Measurements from ENCODE around the gene C1orf159. TPM values are rescaled to one million over a fixed set of nuclear protein-coding genes. Genes with fewer than 3 reads are reported as not detected.

C1orf159 gene
- total and polyA plus RNA-seq, 4 donors, result 4.0 to 35.4 (median 11.4) TPM

- Histone ChIP-seq H3K4me3 (ENCODE audit: low read length in 2 of 2) (no peak overlapping the region), H3K27ac (ENCODE audit: low read depth in 1 of 2, low read length in 2 of 2) (no peak overlapping the region), H3K9me3 (ENCODE audit: control insufficient read depth, low read length) (no peaks in the 10 kb centered on the region), H3K4me1 (ENCODE audit: control insufficient read depth in 1 of 2, insufficient read depth in 2 of 2, low read length in 2 of 2) (no peaks in the 10 kb centered on the region), H3K36me3 (ENCODE audit: control insufficient read depth in 1 of 2, insufficient read depth in 2 of 2, low read length in 1 of 2) (no peaks in the 10 kb centered on the region), H3K27me3 (ENCODE audit: control insufficient read depth in 1 of 2, insufficient read depth in 2 of 2, low read length in 1 of 2) (no peaks in the 10 kb centered on the region)
- WGBS, 2 donors, result 10 to 15% methylated on average over 51 to 71 of the region's 71 CpGs
- intact Hi-C loops (cut with DNase I), result no loop called here
- DNase-seq (no peak), ATAC-seq (ENCODE audit: low FRiP score) (no peak)
Observed at GRCh38 chr1:1033731-1034438, 82.0 kb downstream of the C1orf159 start.

GRCh38 chr1:1033009-1033587 lies 82.8 kb downstream of the C1orf159 start:
- H3K27ac ChIP-seq (ENCODE audit: low read depth in 1 of 2, low read length in 2 of 2), result no peak overlapping the region
- H3K27me3 ChIP-seq (ENCODE audit: control insufficient read depth in 1 of 2, insufficient read depth in 2 of 2, low read length in 1 of 2), result no peaks in the 10 kb centered on the region
- 1% methylated on average over 22 to 73 of the region's 73 CpGs for WGBS, 2 donors
- DNase-seq (peak; percentile 76 to 92), ATAC-seq (ENCODE audit: low FRiP score) (peak; percentile 71)
- H3K9me3 ChIP-seq (ENCODE audit: control insufficient read depth, low read length), result no peaks in the 10 kb centered on the region
- no peaks in the 10 kb centered on the region for H3K36me3 ChIP-seq (ENCODE audit: control insufficient read depth in 1 of 2, insufficient read depth in 2 of 2, low read length in 1 of 2)
- intact Hi-C loops (cut with DNase I), result no loop called here
- peak overlapping the region; percentile 42 to 56 for H3K4me3 ChIP-seq (ENCODE audit: low read length in 2 of 2)
- no peaks in the 10 kb centered on the region for H3K4me1 ChIP-seq (ENCODE audit: control insufficient read depth in 1 of 2, insufficient read depth in 2 of 2, low read length in 2 of 2)

- Histone ChIP-seq H3K27me3 (ENCODE audit: control insufficient read depth in 1 of 2, insufficient read depth in 2 of 2, low read length in 1 of 2) (no peaks in the 10 kb centered on the region), H3K4me3 (ENCODE audit: low read length in 2 of 2) (no peak overlapping the region), H3K9me3 (ENCODE audit: control insufficient read depth, low read length) (no peaks in the 10 kb centered on the region), H3K27ac (ENCODE audit: low read depth in 1 of 2, low read length in 2 of 2) (no peak overlapping the region), H3K4me1 (ENCODE audit: control insufficient read depth in 1 of 2, insufficient read depth in 2 of 2, low read length in 2 of 2) (no peaks in the 10 kb centered on the region), H3K36me3 (ENCODE audit: control insufficient read depth in 1 of 2, insufficient read depth in 2 of 2, low read length in 1 of 2) (no peaks in the 10 kb centered on the region)
- no peak for ATAC-seq (ENCODE audit: low FRiP score)
- WGBS, 2 donors, result 44% methylated on average over 16 of the region's 16 CpGs
- intact Hi-C loops (cut with DNase I), result no loop called here
- no peak for DNase-seq
Observed at GRCh38 chr1:1032424-1032823, 83.5 kb downstream of the C1orf159 start.

Other genes with a start within 250 kb of the C1orf159 start
- gene SAMD11, start 192.2 kb downstream of the C1orf159 start, total RNA-seq, result 10 to 100 TPM; 30.1 to 44.3 TPM
- gene SAMD11, start 192.2 kb downstream of the C1orf159 start, polyA plus RNA-seq, result 1 to 10 TPM; 2.6 to 7.2 TPM
- 10 to 100 TPM; 35.8 to 41.4 TPM for gene NOC2L, start 156.8 kb downstream of the C1orf159 start, total RNA-seq
- 10 to 100 TPM; 17.3 to 55.5 TPM for gene NOC2L, start 156.8 kb downstream of the C1orf159 start, polyA plus RNA-seq
- gene KLHL17, start 155.5 kb downstream of the C1orf159 start, total RNA-seq, result 10 to 100 TPM; 10.0 to 19.9 TPM
- gene KLHL17, start 155.5 kb downstream of the C1orf159 start, polyA plus RNA-seq, result 10 to 100 TPM in 1 of 2 donors, 1 to 10 TPM in 1; 2.8 to 40.5 TPM
- 1 to 10 TPM in 1 of 2 donors, under 1 TPM in 1; 0.52 to 1.2 TPM for gene PLEKHN1, start 149.6 kb downstream of the C1orf159 start, total RNA-seq
- under 1 TPM; 0.13 to 0.61 TPM for gene PLEKHN1, start 149.6 kb downstream of the C1orf159 start, polyA plus RNA-seq
- under 1 TPM; 0.42 to 0.49 TPM for gene PERM1, start 134.0 kb downstream of the C1orf159 start, total RNA-seq
- 1 to 10 TPM in 1 of 2 donors, under 1 TPM in 1; 0.50 to 1.5 TPM for gene PERM1, start 134.0 kb downstream of the C1orf159 start, polyA plus RNA-seq
- 10 to 100 TPM; 31.3 to 47.5 TPM for gene HES4, start 116.0 kb downstream of the C1orf159 start, total RNA-seq
- 10 to 100 TPM in 1 of 2 donors, 1 to 10 TPM in 1; 3.6 to 82.3 TPM for gene HES4, start 116.0 kb downstream of the C1orf159 start, polyA plus RNA-seq
- 10 to 100 TPM; 34.4 to 40.8 TPM for gene ISG15, start 102.6 kb downstream of the C1orf159 start, total RNA-seq
- gene ISG15, start 102.6 kb downstream of the C1orf159 start, polyA plus RNA-seq, result 100 to 1,000 TPM in 1 of 2 donors, 10 to 100 TPM in 1; 79.5 to 104 TPM
- gene AGRN, start 96.0 kb downstream of the C1orf159 start, total RNA-seq, result 10 to 100 TPM; 25.1 to 38.6 TPM
- 10 to 100 TPM in 1 of 2 donors, 1 to 10 TPM in 1; 4.3 to 20.1 TPM for gene AGRN, start 96.0 kb downstream of the C1orf159 start, polyA plus RNA-seq
- not detected for gene RNF223, start 41.8 kb downstream of the C1orf159 start, total RNA-seq
- not detected for gene RNF223, start 41.8 kb downstream of the C1orf159 start, polyA plus RNA-seq
- under 1 TPM in 1 of 2 donors, not detected in 1; 0.15 TPM for gene TTLL10, start 57.8 kb upstream of the C1orf159 start, total RNA-seq
- not detected for gene TTLL10, start 57.8 kb upstream of the C1orf159 start, polyA plus RNA-seq
- 1 to 10 TPM; 1.0 to 1.1 TPM for gene TNFRSF18, start 90.5 kb upstream of the C1orf159 start, total RNA-seq
- 1 to 10 TPM in 1 of 2 donors, not detected in 1; 1.3 TPM for gene TNFRSF18, start 90.5 kb upstream of the C1orf159 start, polyA plus RNA-seq
- 1 to 10 TPM; 1.6 to 3.5 TPM for gene TNFRSF4, start 98.1 kb upstream of the C1orf159 start, total RNA-seq
- gene TNFRSF4, start 98.1 kb upstream of the C1orf159 start, polyA plus RNA-seq, result 1 to 10 TPM in 1 of 2 donors, not detected in 1; 1.0 TPM
- gene SDF4, start 115.9 kb upstream of the C1orf159 start, total RNA-seq, result 100 to 1,000 TPM; 138 to 140 TPM
- 100 to 1,000 TPM in 1 of 2 donors, 10 to 100 TPM in 1; 73.3 to 158 TPM for gene SDF4, start 115.9 kb upstream of the C1orf159 start, polyA plus RNA-seq
- gene B3GALT6, start 116.1 kb upstream of the C1orf159 start, total RNA-seq, result 10 to 100 TPM; 11.3 to 12.8 TPM
- 1 to 10 TPM; 2.5 to 9.3 TPM for gene B3GALT6, start 116.1 kb upstream of the C1orf159 start, polyA plus RNA-seq
- gene C1QTNF12, start 130.6 kb upstream of the C1orf159 start, total RNA-seq, result 1 to 10 TPM; 3.9 to 4.3 TPM
- 10 to 100 TPM in 1 of 2 donors, 1 to 10 TPM in 1; 3.4 to 10.0 TPM for gene C1QTNF12, start 130.6 kb upstream of the C1orf159 start, polyA plus RNA-seq
- 10 to 100 TPM; 46.9 to 49.4 TPM for gene UBE2J2, start 157.8 kb upstream of the C1orf159 start, total RNA-seq
- gene UBE2J2, start 157.8 kb upstream of the C1orf159 start, polyA plus RNA-seq, result 10 to 100 TPM; 17.2 to 49.3 TPM
- 1 to 10 TPM; 3.5 to 8.2 TPM for gene SCNN1D, start 164.3 kb upstream of the C1orf159 start, total RNA-seq
- gene SCNN1D, start 164.3 kb upstream of the C1orf159 start, polyA plus RNA-seq, result 10 to 100 TPM in 1 of 2 donors, 1 to 10 TPM in 1; 7.9 to 24.1 TPM
- gene ACAP3, start 191.8 kb upstream of the C1orf159 start, total RNA-seq, result 10 to 100 TPM; 25.0 to 69.2 TPM
- 10 to 100 TPM; 10.6 to 63.9 TPM for gene ACAP3, start 191.8 kb upstream of the C1orf159 start, polyA plus RNA-seq
- gene PUSL1, start 192.5 kb upstream of the C1orf159 start, total RNA-seq, result 10 to 100 TPM in 1 of 2 donors, 1 to 10 TPM in 1; 7.4 to 12.6 TPM
- 10 to 100 TPM in 1 of 2 donors, 1 to 10 TPM in 1; 5.8 to 13.7 TPM for gene PUSL1, start 192.5 kb upstream of the C1orf159 start, polyA plus RNA-seq
- gene INTS11, start 208.6 kb upstream of the C1orf159 start, total RNA-seq, result 100 to 1,000 TPM; 114 to 121 TPM
- gene INTS11, start 208.6 kb upstream of the C1orf159 start, polyA plus RNA-seq, result 100 to 1,000 TPM in 1 of 2 donors, 10 to 100 TPM in 1; 48.0 to 995 TPM
- 10 to 100 TPM; 13.9 to 16.4 TPM for gene CPTP, start 208.7 kb upstream of the C1orf159 start, total RNA-seq
- 10 to 100 TPM; 12.9 to 14.9 TPM for gene CPTP, start 208.7 kb upstream of the C1orf159 start, polyA plus RNA-seq
- gene TAS1R3, start 215.2 kb upstream of the C1orf159 start, total RNA-seq, result under 1 TPM; 0.24 to 0.36 TPM
- under 1 TPM; 0.25 to 0.31 TPM for gene TAS1R3, start 215.2 kb upstream of the C1orf159 start, polyA plus RNA-seq
- gene DVL1, start 233.3 kb upstream of the C1orf159 start, total RNA-seq, result 10 to 100 TPM; 48.7 to 53.7 TPM
- gene DVL1, start 233.3 kb upstream of the C1orf159 start, polyA plus RNA-seq, result 10 to 100 TPM; 21.2 to 71.9 TPM
- gene MXRA8, start 242.5 kb upstream of the C1orf159 start, total RNA-seq, result 100 to 1,000 TPM; 105 to 221 TPM
- gene MXRA8, start 242.5 kb upstream of the C1orf159 start, polyA plus RNA-seq, result 100 to 1,000 TPM in 1 of 2 donors, 10 to 100 TPM in 1; 52.3 to 364 TPM

Data from aorta (tissue), 5 donors.